ENCODE measurements around the gene PPP3R1. TPM values are rescaled to one million over a fixed set of nuclear protein-coding genes. Genes with fewer than 3 reads are reported as not detected.

The PPP3R1 gene
- total and polyA plus RNA-seq, 9 of the 15 experiments (the other 6 are each of a cell fraction or from before 2014, with no cell fraction given) = 3.7 to 70.0 (median 24.8) TPM

- TF ChIP-seq TRIM24 (IDR thresholded peaks at IDR 0.05) (peak; percentile 28 to 53; a peak in 2 of 4 replicates), ZFP91 (CRISPR knock-in tag; IDR thresholded peaks at IDR 0.05) (no peak), FIP1L1 (IDR thresholded peaks at IDR 0.05; ENCODE audit: low read depth, low read length, poor library complexity, severe bottlenecking) (no peak), CLOCK (CRISPR knock-in tag; IDR thresholded peaks at IDR 0.05; ENCODE audit: borderline replicate concordance) (no peak), ZNF717 (CRISPR knock-in tag; IDR thresholded peaks at IDR 0.05) (no peak), ZNF395 (CRISPR knock-in tag; IDR thresholded peaks at IDR 0.05) (no peak), NFIX (CRISPR knock-in tag; IDR thresholded peaks at IDR 0.05; ENCODE audit: low read depth) (no peak), GATAD2A (IDR thresholded peaks at IDR 0.05) (0 out of 2 replicates have a peak, but pooled peaks have one; percentile 14), RBM22 (IDR thresholded peaks at IDR 0.05; ENCODE audit: low read depth, low read length, poor library complexity, severe bottlenecking) (no peak), SOX6 (IDR thresholded peaks at IDR 0.05) (peak; percentile 84), EHMT2 (IDR thresholded peaks at IDR 0.05) (no peak), BCL6 (CRISPR knock-in tag; IDR thresholded peaks at IDR 0.05) (no peak), CEBPG (CRISPR knock-in tag; IDR thresholded peaks at IDR 0.05) (no peak), CEBPG (tag; conservative IDR thresholded peaks at IDR 0.05 in 1 of 2, IDR thresholded peaks at IDR 0.05 in 1 of 2) (peak in 1 of 2 experiments; percentile 76; a peak in 2 of 4 replicates), ZNF184 (CRISPR knock-in tag; IDR thresholded peaks at IDR 0.05) (no peak)
These were observed 21.9 kb downstream of the PPP3R1 start (continued) for GRCh38 chr2:68230241-68231060.

All from K562 (cell line).